ENCODE results near the gene OR2F2. TPM values are rescaled to one million over a fixed set of nuclear protein-coding genes. Genes with fewer than 3 reads are reported as not detected.

Gene OR2F2
- total RNA-seq, 2 donors from 2014 or later = not detected

DNA sequence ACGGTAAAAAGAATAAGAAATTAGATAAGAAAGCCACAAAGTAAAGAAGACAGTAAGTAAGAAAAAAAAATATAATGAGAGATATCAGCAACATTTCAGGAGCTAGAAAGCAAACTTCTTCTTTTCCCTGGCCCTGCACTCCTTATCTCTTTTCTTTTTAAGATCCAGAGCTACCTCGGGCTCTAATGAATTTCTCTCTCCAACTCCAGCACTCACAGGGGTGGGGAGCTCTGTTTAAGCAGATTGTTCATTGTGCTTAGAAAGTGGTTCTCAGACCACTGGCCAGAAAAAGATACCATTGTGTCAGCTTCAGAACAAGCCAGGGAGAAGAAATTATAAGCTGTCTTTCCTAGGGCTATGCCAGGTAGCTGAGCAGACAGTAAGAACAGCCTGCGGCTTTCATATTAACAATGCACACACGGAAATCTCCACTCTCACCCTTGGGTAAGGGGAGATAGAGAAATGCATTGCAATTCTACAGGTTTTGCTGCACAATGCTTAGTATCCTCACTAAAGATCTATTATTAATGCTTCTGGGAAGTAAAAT is 38.9 kb downstream of the OR2F2 start:
- Mint-ChIP-seq H3K4me3 (no peak overlapping the region), H3K4me1 (no peaks in the 10 kb centered on the region), H3K36me3 (ENCODE audit: low read depth) (no peaks in the 10 kb centered on the region), H3K27ac (no peak overlapping the region), H3K27me3 (peaks cover 28% of the 10 kb centered on the region)
- no peak for DNase-seq
- H3K9me3 ChIP-seq (ENCODE audit: control insufficient read depth, low read length, poor library complexity, severe bottlenecking) = peaks cover 8% of the 10 kb centered on the region
- no peak for ATAC-seq

DNA sequence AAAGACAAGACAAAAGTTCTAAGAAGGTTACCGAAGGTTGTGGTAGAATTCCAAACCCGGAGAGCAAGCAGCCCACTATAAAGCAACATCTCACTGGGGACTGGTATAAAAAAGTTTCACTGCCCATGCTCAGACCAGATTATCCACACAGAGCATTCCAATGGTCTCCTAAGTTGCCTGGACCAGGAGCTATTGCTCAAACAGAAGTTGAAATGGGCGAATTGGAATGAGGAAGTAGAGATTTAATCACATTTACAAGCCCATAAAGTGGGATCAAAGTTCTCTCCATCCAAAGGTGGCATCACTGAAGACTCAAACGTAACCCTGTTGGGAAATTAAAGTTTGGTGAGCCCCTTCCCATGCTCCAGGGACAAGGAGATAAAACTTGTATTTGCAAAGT is 39.4 kb downstream of the OR2F2 start:
- Mint-ChIP-seq H3K4me1 (no peaks in the 10 kb centered on the region), H3K36me3 (ENCODE audit: low read depth) (no peaks in the 10 kb centered on the region), H3K27me3 (peaks cover 30% of the 10 kb centered on the region), H3K4me3 (no peak overlapping the region), H3K27ac (no peak overlapping the region)
- ATAC-seq (no peak), DNase-seq (no peak)
- peaks cover 8% of the 10 kb centered on the region for H3K9me3 ChIP-seq (ENCODE audit: control insufficient read depth, low read length, poor library complexity, severe bottlenecking)

DNA sequence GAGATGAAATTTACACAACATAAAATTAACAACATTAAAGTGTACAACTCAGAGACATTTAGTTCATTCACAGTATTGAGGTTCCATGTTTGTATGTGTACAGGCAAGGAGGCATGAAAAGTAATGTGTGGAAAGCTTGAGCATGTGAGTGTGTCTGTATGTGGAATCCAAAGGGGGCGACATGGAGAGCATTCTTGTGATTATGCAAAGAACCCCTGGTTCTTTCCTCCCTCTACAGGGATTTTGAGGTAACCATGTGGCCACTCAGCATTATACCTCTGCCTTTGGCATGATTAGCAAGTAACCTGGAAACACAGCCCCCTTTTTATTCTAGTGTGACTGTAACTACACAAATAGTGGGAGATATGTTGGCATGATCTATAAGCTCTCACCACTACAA is 40.6 kb downstream of the OR2F2 start:
- no peak overlapping the region for H3K27ac Mint-ChIP-seq
- H3K4me3 Mint-ChIP-seq = no peak overlapping the region

DNA sequence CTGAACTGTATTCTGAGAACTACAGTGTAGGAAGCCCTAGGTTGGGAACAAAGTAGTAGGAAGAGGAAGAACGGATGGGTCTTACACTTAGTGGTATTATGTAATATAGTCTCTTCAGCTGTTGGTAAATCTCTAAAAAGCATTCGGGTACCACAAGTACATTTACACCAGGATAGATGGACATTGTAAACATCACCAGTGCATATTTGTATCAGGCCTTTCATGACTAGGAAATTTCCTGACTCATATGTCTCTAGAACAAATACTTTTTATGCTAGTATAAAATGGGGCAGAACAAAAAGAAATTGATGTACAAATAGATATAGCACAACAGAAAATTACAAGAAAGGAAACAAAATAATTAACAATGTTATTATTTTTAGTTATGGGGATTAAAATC is 43.6 kb downstream of the OR2F2 start:
- ATAC-seq (no peak), DNase-seq (no peak)
- Mint-ChIP-seq H3K4me3 (no peak overlapping the region), H3K27ac (no peak overlapping the region), H3K36me3 (ENCODE audit: low read depth) (no peaks in the 10 kb centered on the region), H3K27me3 (peaks cover 42% of the 10 kb centered on the region), H3K4me1 (no peaks in the 10 kb centered on the region)
- no peaks in the 10 kb centered on the region for H3K9me3 ChIP-seq (ENCODE audit: control insufficient read depth, low read length, poor library complexity, severe bottlenecking)

More for the DNA sequence above, 40.6 kb downstream of the OR2F2 start:
- Mint-ChIP-seq H3K4me1 (no peaks in the 10 kb centered on the region), H3K27me3 (peaks cover 32% of the 10 kb centered on the region), H3K36me3 (ENCODE audit: low read depth) (no peaks in the 10 kb centered on the region)
- H3K9me3 ChIP-seq (ENCODE audit: control insufficient read depth, low read length, poor library complexity, severe bottlenecking) = peaks cover 8% of the 10 kb centered on the region
- DNase-seq = no peak
- ATAC-seq = no peak

DNA sequence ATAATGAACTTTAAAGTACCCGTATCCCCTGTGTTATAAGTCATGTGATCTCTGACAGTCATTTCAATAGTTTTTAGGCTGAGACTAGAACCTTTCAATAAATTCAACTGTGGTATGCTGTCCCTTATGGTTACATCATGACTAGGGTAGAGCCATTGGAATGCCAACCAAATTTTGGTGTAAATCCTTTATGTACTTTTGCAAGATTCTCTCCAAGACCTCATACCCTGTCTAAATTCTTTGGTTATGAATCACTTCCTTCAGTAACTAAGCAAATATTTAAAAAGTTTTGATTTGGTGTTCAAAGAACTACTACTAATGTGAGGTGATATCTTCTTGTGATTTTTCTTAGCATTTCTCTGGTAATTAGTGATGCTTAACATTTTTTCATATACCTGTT is 44.3 kb downstream of the OR2F2 start:
- Mint-ChIP-seq H3K4me3 (no peak overlapping the region), H3K27me3 (peaks cover 37% of the 10 kb centered on the region), H3K36me3 (ENCODE audit: low read depth) (no peaks in the 10 kb centered on the region), H3K27ac (no peak overlapping the region), H3K4me1 (no peaks in the 10 kb centered on the region)
- no peaks in the 10 kb centered on the region for H3K9me3 ChIP-seq (ENCODE audit: control insufficient read depth, low read length, poor library complexity, severe bottlenecking)
- DNase-seq (no peak), ATAC-seq (no peak)

DNA sequence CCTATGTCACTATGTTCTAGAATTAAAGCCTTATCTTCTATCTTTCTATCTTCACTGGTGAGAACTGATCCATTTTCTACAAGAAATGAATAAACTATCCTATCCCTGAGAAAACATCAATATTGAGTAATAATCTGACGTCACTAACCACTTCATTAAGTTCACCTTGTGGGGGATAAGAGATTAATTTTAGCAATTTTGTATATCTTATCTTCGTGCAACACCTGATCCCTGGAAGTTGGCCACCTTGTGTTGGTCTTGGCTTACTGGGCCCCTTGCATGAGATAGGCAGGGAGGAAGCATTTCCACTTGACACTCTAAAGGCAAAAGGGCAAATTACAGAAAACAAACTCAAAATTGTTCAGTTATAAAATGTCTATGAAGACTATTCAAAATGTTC is 45.0 kb downstream of the OR2F2 start:
- DNase-seq = no peak
- Mint-ChIP-seq H3K4me1 (no peaks in the 10 kb centered on the region), H3K27ac (no peak overlapping the region), H3K36me3 (ENCODE audit: low read depth) (no peaks in the 10 kb centered on the region), H3K4me3 (no peak overlapping the region), H3K27me3 (peaks cover 31% of the 10 kb centered on the region)
- H3K9me3 ChIP-seq (ENCODE audit: control insufficient read depth, low read length, poor library complexity, severe bottlenecking) = no peaks in the 10 kb centered on the region
- ATAC-seq = no peak

DNA sequence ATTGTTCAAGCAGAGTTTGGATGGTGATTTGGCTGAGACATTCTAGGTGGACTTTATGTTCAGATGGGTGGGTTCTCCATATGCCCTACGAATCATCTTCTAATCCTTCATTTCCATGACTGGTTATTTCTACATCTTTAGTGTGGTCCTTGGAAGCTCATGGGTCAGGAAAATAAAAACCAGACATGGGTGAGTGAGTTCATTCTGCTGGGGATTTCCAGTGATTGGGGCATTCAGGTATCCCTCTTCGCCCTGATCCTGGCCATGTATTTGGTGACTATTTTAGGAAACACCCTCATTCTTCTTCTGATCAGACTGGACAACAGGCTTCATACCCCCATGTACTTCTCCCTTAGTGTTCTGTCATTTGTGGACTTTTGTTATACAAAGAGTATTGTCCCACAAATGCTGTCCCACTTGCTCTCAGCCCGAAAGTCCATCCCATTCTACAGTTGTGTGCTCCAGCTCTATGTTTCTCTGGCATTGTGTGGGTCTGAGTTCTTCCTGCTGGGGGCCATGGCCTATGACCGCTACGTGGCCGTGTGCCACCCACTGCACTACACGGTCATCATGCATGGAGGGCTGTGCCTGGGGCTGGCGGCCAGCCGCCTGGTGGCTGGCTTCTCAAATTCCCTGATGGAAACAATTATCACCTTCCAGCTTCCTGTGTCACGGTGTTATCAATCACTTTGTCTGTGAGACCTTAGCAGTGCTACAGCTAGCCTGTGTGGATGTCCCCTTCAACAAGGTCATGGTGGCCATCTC is 45.9 kb downstream of the OR2F2 start:
- H3K36me3 Mint-ChIP-seq (ENCODE audit: low read depth) = no peaks in the 10 kb centered on the region
- no peaks in the 10 kb centered on the region for H3K9me3 ChIP-seq (ENCODE audit: control insufficient read depth, low read length, poor library complexity, severe bottlenecking)
- peaks cover 29% of the 10 kb centered on the region for H3K27me3 Mint-ChIP-seq
- DNase-seq = no peak
- H3K4me3 Mint-ChIP-seq = no peak overlapping the region
- no peak overlapping the region for H3K27ac Mint-ChIP-seq
- ATAC-seq = no peak
- H3K4me1 Mint-ChIP-seq = no peaks in the 10 kb centered on the region

DNA sequence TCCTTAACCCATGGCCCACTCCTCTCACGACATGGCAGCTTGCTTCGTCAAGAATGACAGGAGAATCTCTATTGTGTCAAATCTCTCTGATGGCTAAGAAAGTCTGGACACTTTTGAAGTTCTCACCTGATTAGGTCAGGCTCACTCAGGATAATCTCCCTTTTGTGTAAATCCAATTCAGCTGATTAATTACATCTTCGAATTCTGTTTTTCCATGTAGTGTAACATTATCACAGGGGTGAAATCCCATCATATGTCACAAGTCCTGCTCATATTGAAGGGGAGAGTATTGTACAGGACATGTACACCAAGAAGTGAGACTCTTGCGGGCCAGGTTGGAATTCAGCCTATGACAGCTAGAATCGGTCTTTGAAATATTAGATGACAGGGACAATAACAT is 48.9 kb downstream of the OR2F2 start:
- no peak for DNase-seq
- Mint-ChIP-seq H3K4me3 (no peak overlapping the region), H3K27ac (no peak overlapping the region), H3K4me1 (peaks cover 8% of the 10 kb centered on the region), H3K36me3 (ENCODE audit: low read depth) (no peaks in the 10 kb centered on the region), H3K27me3 (peaks cover 20% of the 10 kb centered on the region)
- ATAC-seq = no peak
- H3K9me3 ChIP-seq (ENCODE audit: control insufficient read depth, low read length, poor library complexity, severe bottlenecking) = no peaks in the 10 kb centered on the region

Other genes starting within 250 kb of the OR2F2 start
- 1 to 10 TPM in 1 of 2 donors, under 1 TPM in 1; 0.73 to 1.1 TPM for gene CTAGE6, start 177.5 kb upstream of the OR2F2 start, total RNA-seq
- gene TCAF1, start 33.1 kb upstream of the OR2F2 start, total RNA-seq = 10 to 100 TPM in 1 of 2 donors, 1 to 10 TPM in 1; 9.5 to 10.9 TPM
- not detected for gene OR2F1, start 19.6 kb downstream of the OR2F2 start, total RNA-seq
- gene OR6B1, start 65.1 kb downstream of the OR2F2 start, total RNA-seq = not detected
- not detected for gene OR2A5, start 113.7 kb downstream of the OR2F2 start, total RNA-seq
- gene OR2A25, start 134.6 kb downstream of the OR2F2 start, total RNA-seq = not detected
- gene OR2A12, start 151.0 kb downstream of the OR2F2 start, total RNA-seq = not detected
- gene OR2A2, start 174.3 kb downstream of the OR2F2 start, total RNA-seq = not detected
- gene OR2A14, start 187.9 kb downstream of the OR2F2 start, total RNA-seq = not detected
- gene CTAGE4, start 248.2 kb downstream of the OR2F2 start, total RNA-seq = under 1 TPM in 1 of 2 donors, not detected in 1; 0.32 TPM

All from T-helper 17 cell (primary cell).